Airway epithelial cell (primary cell): ENCODE results near the gene ZNF584. TPM values are rescaled to one million over a fixed set of nuclear protein-coding genes. Genes with fewer than 3 reads are reported as not detected.

Experiments used
- total RNA-seq: library from RNA; depleted of rRNA; stranded (reverse); fragments of >200 nt; gene quantifications from 2 replicates; pipeline ENCODE4 v1.2.3, GENCODE V29; 2015

Gene ZNF584
- total RNA-seq, result 7.0 and 13.4 TPM in 2 replicates

GRCh38 chr19:58408152-58409009, at the start of gene ZNF584:
TSS of gene ZNF584 (plus strand) at chr19:58408649. CDS start at chr19:58409148, 499 bp downstream.

GRCh38 chr19:58362272-58362994, 46.0 kb upstream of the ZNF584 start, which contains the start of gene ZNF497:
TSS of gene ZNF497 (minus strand) at chr19:58362751. CDS start at chr19:58357635, 5,116 bp downstream.

GRCh38 chr19:58380662-58381459, 27.6 kb upstream of the ZNF584 start, which contains the start of gene ZNF837:
TSS of gene ZNF837 (minus strand) at chr19:58381030. CDS start at chr19:58369332, 11,698 bp downstream.

GRCh38 chr19:58386576-58387337, 21.7 kb upstream of the ZNF584 start, which contains the start of gene RPS5:
TSS of gene RPS5 (plus strand) at chr19:58387269. CDS start at chr19:58388138, 869 bp downstream.

GRCh38 chr19:58395220-58395978, 13.1 kb upstream of the ZNF584 start, which contains the start of gene RNF225:
TSS of gene RNF225 (plus strand) at chr19:58395656. CDS start at chr19:58396090, 434 bp downstream.

GRCh38 chr19:58439576-58440554, 31.4 kb downstream of the ZNF584 start, which contains the start of gene ZNF132:
TSS of gene ZNF132 (minus strand) at chr19:58440153. CDS start at chr19:58439821, 332 bp downstream.

GRCh38 chr19:58451358-58452101, 43.1 kb downstream of the ZNF584 start, which contains the start of gene ZNF324B:
TSS of gene ZNF324B (plus strand) at chr19:58451622. CDS start at chr19:58453702, 2,080 bp downstream.

GRCh38 chr19:58466760-58467589, 58.5 kb downstream of the ZNF584 start, which contains the start of gene ZNF324:
TSS of gene ZNF324 (plus strand) at chr19:58467080. CDS start at chr19:58469186, 2,106 bp downstream.

Other genes starting within 250 kb of the ZNF584 start
- gene ZNF274, start 225.6 kb upstream of the ZNF584 start, total RNA-seq, result 16.3 and 23.1 TPM in 2 replicates
- gene ZNF544, start 179.7 kb upstream of the ZNF584 start, total RNA-seq, result 40.3 and 54.7 TPM in 2 replicates
- gene ZNF8, start 129.7 kb upstream of the ZNF584 start, total RNA-seq, result 3.3 and 5.2 TPM in 2 replicates
- gene ERVK3-1, start 103.3 kb upstream of the ZNF584 start, total RNA-seq, result 17.9 and 30.4 TPM in 2 replicates
- 1.9 and 2.3 TPM in 2 replicates for gene ZSCAN22, start 81.7 kb upstream of the ZNF584 start, total RNA-seq
- gene A1BG, start 55.2 kb upstream of the ZNF584 start, total RNA-seq, result 10.2 and 28.2 TPM in 2 replicates
- 0.65 and 0.78 TPM in 2 replicates for gene ZNF497, start 45.9 kb upstream of the ZNF584 start, total RNA-seq
- gene ZNF837, start 27.6 kb upstream of the ZNF584 start, total RNA-seq, result 2.9 and 3.1 TPM in 2 replicates
- gene RPS5, start 21.4 kb upstream of the ZNF584 start, total RNA-seq, result 2,475 and 2,576 TPM in 2 replicates
- 3.8 and 4.2 TPM in 2 replicates for gene RNF225, start 13.0 kb upstream of the ZNF584 start, total RNA-seq
- gene ZNF132, start 31.5 kb downstream of the ZNF584 start, total RNA-seq, result 2.8 and 3.3 TPM in 2 replicates
- gene ZNF324B, start 43.0 kb downstream of the ZNF584 start, total RNA-seq, result 5.4 and 9.4 TPM in 2 replicates
- 15.4 and 16.2 TPM in 2 replicates for gene ZNF324, start 58.4 kb downstream of the ZNF584 start, total RNA-seq
- 9.1 and 12.2 TPM in 2 replicates for gene ZNF446, start 67.7 kb downstream of the ZNF584 start, total RNA-seq
- 22.4 and 26.7 TPM in 2 replicates for gene SLC27A5, start 103.3 kb downstream of the ZNF584 start, total RNA-seq
- 16.3 and 20.7 TPM in 2 replicates for gene ZBTB45, start 111.2 kb downstream of the ZNF584 start, total RNA-seq
- gene TRIM28, start 135.4 kb downstream of the ZNF584 start, total RNA-seq, result 425 and 465 TPM in 2 replicates
- 132 and 155 TPM in 2 replicates for gene CHMP2A, start 146.5 kb downstream of the ZNF584 start, total RNA-seq
- gene UBE2M, start 150.0 kb downstream of the ZNF584 start, total RNA-seq, result 41.6 and 48.6 TPM in 2 replicates
- gene MZF1, start 164.7 kb downstream of the ZNF584 start, total RNA-seq, result 7.5 and 9.3 TPM in 2 replicates